ENCODE results near the gene ANGPTL2. TPM values are rescaled to one million over a fixed set of nuclear protein-coding genes. Genes with fewer than 3 reads are reported as not detected.
A peak's percentile ranks its signal among the peaks of the same experiment; 100 is the strongest.

Gene ANGPTL2
- polyA plus RNA-seq, 2 of the 4 experiments (the other 2 are of a cell fraction) = 0.06 TPM; not detected in 1

GRCh38 chr9:127066851-127067136, 55.6 kb downstream of the ANGPTL2 start:
- Histone ChIP-seq H3K4me2 (no peak overlapping the region), H3K4me3 (no peak overlapping the region), H3K9me3 (no peaks in the 10 kb centered on the region; the same call in 2 of the 3 replicates), H3K27ac (no peak overlapping the region), H3K4me1 (no peaks in the 10 kb centered on the region)
- no peak for FAIRE-seq
- POLR2A ChIA-PET = no interaction called here
- TF ChIP-seq HMGXB4 (CRISPR knock-in tag; IDR thresholded peaks at IDR 0.05; ENCODE audit: borderline replicate concordance) (no peak), CEBPB (IDR thresholded peaks at IDR 0.05) (peak; percentile 6 to 29; a peak in 2 of 4 replicates), POLR2A (IDR thresholded peaks at IDR 0.05; ENCODE audit: low read length) (no peak), CHD4 (IDR thresholded peaks at IDR 0.05; ENCODE audit: borderline replicate concordance) (no peak), ATOH8 (CRISPR knock-in tag; IDR thresholded peaks at IDR 0.05; ENCODE audit: low read depth) (no peak)
- CTCF ChIA-PET = interaction anchor here (0.6 to 0.9 kb wide), 4 partner anchors 10 to 803 kb away, joined by 3 read pairs; no protein-coding TSS in a partner anchor
- no peak; a peak in 1 of 6 replicates for ATAC-seq
- DNase-seq (ENCODE audit: low read depth in 1 of 2, low spot score in 1 of 2) = peak in 1 of 2 experiments; percentile 16
- WGBS (ENCODE audit: missing lambda C conversion rate) = 99% methylated on average over 2 of the region's 2 CpGs

DNA sequence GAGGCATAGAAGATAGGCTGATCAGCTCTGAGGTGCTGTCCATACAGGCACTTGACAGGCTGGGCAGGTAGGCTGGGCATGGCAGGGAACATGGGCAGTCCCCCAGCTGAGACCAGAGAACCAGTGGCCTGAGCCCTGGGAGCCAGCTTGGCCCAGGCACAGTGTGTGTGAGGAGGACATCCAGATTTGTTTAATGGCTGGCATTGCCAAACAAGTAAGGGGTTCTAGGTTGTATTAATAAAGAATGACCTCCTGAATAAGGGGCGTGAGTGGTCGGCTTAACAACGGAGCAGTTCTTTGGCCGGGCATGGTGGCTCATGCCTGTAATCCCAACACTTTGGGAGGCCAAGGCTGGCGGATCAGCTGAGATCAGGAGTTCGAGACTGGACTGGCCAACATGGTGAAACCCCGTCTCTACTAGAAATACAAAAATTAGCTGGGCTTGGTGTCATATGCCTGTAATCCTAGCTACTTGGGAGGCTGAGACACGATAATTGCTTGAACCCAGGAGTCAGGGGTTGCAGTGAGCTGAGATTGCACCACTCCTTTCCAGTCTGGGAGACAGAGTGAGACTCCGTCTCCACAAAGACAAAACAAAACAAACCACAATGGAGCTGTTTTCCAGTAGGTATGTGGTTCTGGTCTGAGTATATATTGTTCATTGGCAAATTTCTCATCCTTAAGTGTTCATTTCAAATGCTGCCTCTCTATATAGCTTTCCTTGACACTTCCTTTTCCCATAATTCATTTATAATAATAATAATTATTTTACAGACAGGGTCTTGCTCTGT, 56.2 kb downstream of the ANGPTL2 start:
- H3K4me2 ChIP-seq = no peak overlapping the region
- ATAC-seq (no peak), FAIRE-seq (no peak), DNase-seq (ENCODE audit: low read depth in 1 of 2, low spot score in 1 of 2) (no peak)
- no peaks in the 10 kb centered on the region for H3K4me1 ChIP-seq
- ChIA-PET CTCF (interaction anchor here (0.6 to 0.9 kb wide), 4 partner anchors 9 to 803 kb away, joined by 3 read pairs; no protein-coding TSS in a partner anchor), POLR2A (no interaction called here)
- no peak for TF ChIP-seq ESRRA (IDR thresholded peaks at IDR 0.05; ENCODE audit: borderline replicate concordance, low read length)
- H3K9me3 ChIP-seq = no peaks in the 10 kb centered on the region
- no peak overlapping the region for H3K4me3 ChIP-seq
- no peak overlapping the region for H3K27ac ChIP-seq
- 80% methylated on average over 7 of the region's 9 CpGs for WGBS (ENCODE audit: missing lambda C conversion rate)

- DNase-seq (ENCODE audit: low read depth in 1 of 2, low spot score in 1 of 2) = no peak
- FAIRE-seq = no peak
- Histone ChIP-seq H3K4me1 (no peaks in the 10 kb centered on the region), H3K27ac (no peak overlapping the region), H3K4me3 (no peak overlapping the region), H3K4me2 (no peak overlapping the region), H3K9me3 (no peaks in the 10 kb centered on the region)
- CTCF ChIA-PET = interaction anchor here (1.0 kb wide), 1 partner anchor 10 kb away, joined by 3 read pairs; no protein-coding TSS in a partner anchor
- no peak for TF ChIP-seq MAX (IDR thresholded peaks at IDR 0.05)
- no peak for TF ChIP-seq MAFK (IDR thresholded peaks at IDR 0.05; ENCODE audit: partially characterized antibody)
- no peak for TF ChIP-seq GATA3 (IDR thresholded peaks at IDR 0.05; ENCODE audit: borderline replicate concordance)
- no peak for TF ChIP-seq FOSL2 (IDR thresholded peaks at IDR 0.05)
- no peak for TF ChIP-seq FOSL2 (CRISPR knock-in tag; IDR thresholded peaks at IDR 0.05)
- TF ChIP-seq ESRRA (IDR thresholded peaks at IDR 0.05; ENCODE audit: borderline replicate concordance, low read length) = no peak
- TF ChIP-seq ATOH8 (CRISPR knock-in tag; IDR thresholded peaks at IDR 0.05; ENCODE audit: low read depth) = no peak
- TF ChIP-seq RNF2 (IDR thresholded peaks at IDR 0.05; ENCODE audit: borderline replicate concordance, low read depth) = no peak
- no peak for TF ChIP-seq RCOR1 (IDR thresholded peaks at IDR 0.05; ENCODE audit: low read depth, low read length)
- TF ChIP-seq CHD4 (IDR thresholded peaks at IDR 0.05; ENCODE audit: borderline replicate concordance) = no peak
- no peak for TF ChIP-seq EP300 (IDR thresholded peaks at IDR 0.05)
- no peak for TF ChIP-seq RFX5 (IDR thresholded peaks at IDR 0.05)
- TF ChIP-seq, protein P1, sequence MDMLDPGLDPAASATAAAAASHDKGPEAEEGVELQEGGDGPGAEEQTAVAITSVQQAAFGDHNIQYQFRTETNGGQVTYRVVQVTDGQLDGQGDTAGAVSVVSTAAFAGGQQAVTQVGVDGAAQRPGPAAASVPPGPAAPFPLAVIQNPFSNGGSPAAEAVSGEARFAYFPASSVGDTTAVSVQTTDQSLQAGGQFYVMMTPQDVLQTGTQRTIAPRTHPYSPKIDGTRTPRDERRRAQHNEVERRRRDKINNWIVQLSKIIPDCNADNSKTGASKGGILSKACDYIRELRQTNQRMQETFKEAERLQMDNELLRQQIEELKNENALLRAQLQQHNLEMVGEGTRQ (IDR thresholded peaks at IDR 0.05) = no peak
- TF ChIP-seq HDAC2 (IDR thresholded peaks at IDR 0.05) = no peak
- no peak for TF ChIP-seq HES2 (IDR thresholded peaks at IDR 0.05)
- TF ChIP-seq POLR2A (IDR thresholded peaks at IDR 0.05; ENCODE audit: low read length) = no peak
- TF ChIP-seq TP53 (CRISPR knock-in tag; IDR thresholded peaks at IDR 0.05) = no peak
- 78% methylated on average over 1 of the region's 1 CpG for WGBS (ENCODE audit: missing lambda C conversion rate)
- POLR2A ChIA-PET = no interaction called here
- ATAC-seq = no peak
Measured at GRCh38 chr9:127065592-127065991, 56.8 kb downstream of the ANGPTL2 start.

Measured in A549 (cell line).